GM12878 (cell line): ENCODE results near the gene COL11A1. TPM values are rescaled to one million over a fixed set of nuclear protein-coding genes. Genes with fewer than 3 reads are reported as not detected.

Source experiments
- ATAC-seq: fragments of 200-7000 bp; cut with Tn5 transposase; 3 replicates; pipeline ENCODE4 v1.9.1; 2020; ENCODE audit warnings: mild to moderate bottlenecking, moderate library complexity
- BruUV-seq: library from RNA; stranded (reverse); fragments of 400-500 nt; replicated peaks from 2 replicates; lab custom pipeline; 2021; lab: Mats Ljungman, UMichigan
- CTCF ChIA-PET: fragments of 300-600 bp; sonication (Branson Sonifier 250); formaldehyde crosslinking; extraction: SDS; loops from one replicate; lab custom pipeline; 2021; ENCODE audit warnings: inconsistent platforms; lab: Yijun Ruan, JAX
- POLR2A ChIA-PET: fragments of 350-600 bp; formaldehyde crosslinking; extraction: SDS; loops from one replicate; lab custom pipeline; 2021; ENCODE audit warnings: inconsistent platforms; lab: Charles Lee
- RAD21 ChIA-PET: fragments of 300-600 bp; sonication (Branson Sonifier 250); formaldehyde crosslinking; loops from one replicate; lab custom pipeline; 2023; ENCODE audit warnings: antibody characterized with exemption; ENCODE audit not compliant: unreplicated experiment; lab: Charles Lee
- SMC1A ChIA-PET: fragments of 300-600 bp; sonication (Branson Sonifier 250); formaldehyde crosslinking; loops from one replicate; lab custom pipeline; 2023; ENCODE audit not compliant: unreplicated experiment, uncharacterized antibody; lab: Charles Lee
- DNase-seq: peaks from one replicate; pipeline ENCODE4 v3.0.0-alpha.2; 2011; ENCODE audit warnings: low read depth, low spot score
- FAIRE-seq: peaks from 3 replicates; lab custom pipeline; 2011; peaks lifted over from hg19 to GRCh38; lab: Jason Lieb, UNC
- H2AFZ ChIP-seq: 2 replicates; pipeline ENCODE4 v1.6.0; 2011; ENCODE audit warnings: low read depth, low read length, control low read depth; ENCODE audit not compliant: control insufficient read depth
- H3K27ac ChIP-seq: 2 replicates; pipeline ENCODE4 v1.5.1; 2011; ENCODE audit warnings: control low read depth; ENCODE audit not compliant: control insufficient read depth, insufficient read depth
- H3K27me3 ChIP-seq, 2 experiments: replicated peaks in 1 of 2; 2 replicates each; pipeline versions ENCODE4 v1.6.0 to v1.6.1; 2011; ENCODE audit warnings: low read length in 1 of 2; ENCODE audit not compliant: control insufficient read depth in 2 of 2, insufficient read depth in 2 of 2
- H3K36me3 ChIP-seq, 2 experiments: 2 replicates each; pipeline ENCODE4 v1.5.1; 2011; ENCODE audit warnings: low read length in 1 of 2; ENCODE audit not compliant: control insufficient read depth in 2 of 2, insufficient read depth in 2 of 2
- H3K4me1 ChIP-seq: 2 replicates; pipeline ENCODE4 v1.6.1; 2011; ENCODE audit warnings: mild to moderate bottlenecking, low read length, moderate library complexity, mixed read lengths; ENCODE audit not compliant: control insufficient read depth, insufficient read depth
- H3K4me2 ChIP-seq: 2 replicates; pipeline ENCODE4 v1.6.0; 2011; ENCODE audit warnings: control low read depth; ENCODE audit not compliant: control insufficient read depth, insufficient read depth
- H3K4me3 ChIP-seq: fragments of 200-600 bp; sonication (generic); 2 replicates; pipeline ENCODE4 v1.5.1; 2016
- H3K79me2 ChIP-seq: 2 replicates; pipeline ENCODE4 v1.6.0; 2011; ENCODE audit warnings: low read length; ENCODE audit not compliant: control insufficient read depth, insufficient read depth
- H3K9ac ChIP-seq: 2 replicates; pipeline ENCODE4 v1.8.0; 2011; ENCODE audit warnings: low read length, control low read depth, mixed read lengths; ENCODE audit not compliant: control insufficient read depth, insufficient read depth
- H3K9me3 ChIP-seq: replicated peaks from 3 replicates; pipeline ENCODE4 v1.5.1; 2011; ENCODE audit warnings: mild to moderate bottlenecking, low read length; ENCODE audit not compliant: control insufficient read depth, insufficient read depth
- H4K20me1 ChIP-seq: 2 replicates; pipeline ENCODE4 v1.6.0; 2011; ENCODE audit not compliant: control insufficient read depth, insufficient read depth
- ASH2L ChIP-seq: fragments of 300-600, 200-600 bp; sonication (generic); IDR thresholded peaks from 2 replicates; pipeline ENCODE4 v1.6.1; 2017; ENCODE audit warnings: low read depth, mild to moderate bottlenecking, borderline replicate concordance
- CBFB ChIP-seq: IDR thresholded peaks from 2 replicates; pipeline ENCODE4 v1.6.1; 2016; ENCODE audit warnings: antibody characterized with exemption, low read depth
- CEBPB ChIP-seq, 2 experiments: fragments of 150-350 bp in 1 of 2; IDR thresholded peaks; 2 replicates each; pipeline ENCODE4 v1.6.1; 2012 to 2014; ENCODE audit warnings: low read depth in 2 of 2, low read length in 2 of 2, borderline replicate concordance in 1 of 2, inconsistent platforms in 1 of 2
- EED ChIP-seq: sonication (generic); IDR thresholded peaks from 2 replicates; pipeline ENCODE4 v1.6.1; 2016; ENCODE audit warnings: antibody characterized with exemption, low read depth
- FOXK2 ChIP-seq: fragments of 450-650 bp; IDR thresholded peaks from 2 replicates; pipeline ENCODE4 v1.6.1; 2017; ENCODE audit warnings: mild to moderate bottlenecking, moderate library complexity
- MYB ChIP-seq: fragments of 150-350 bp; IDR thresholded peaks from 2 replicates; pipeline ENCODE4 v1.6.1; 2014; ENCODE audit warnings: mild to moderate bottlenecking, low read depth, low read length, borderline replicate concordance
- NFYA ChIP-seq: IDR thresholded peaks from 2 replicates; pipeline ENCODE4 v1.6.1; 2011; ENCODE audit warnings: low read depth, mild to moderate bottlenecking, low read length, improper control_type of control experiment, borderline replicate concordance
- POLR2AphosphoS2 ChIP-seq: IDR thresholded peaks from 2 replicates; pipeline ENCODE4 v1.6.1; 2011; ENCODE audit warnings: low read depth, mild to moderate bottlenecking, low read length, improper control_type of control experiment, moderate library complexity
- RAD21 ChIP-seq: IDR thresholded peaks from 2 replicates; pipeline ENCODE4 v1.6.1; 2011; ENCODE audit warnings: mild to moderate bottlenecking, low read depth, low read length, moderate library complexity; ENCODE audit not compliant: insufficient read depth
- SRF ChIP-seq, 2 experiments: IDR thresholded peaks; 2 replicates each; pipeline ENCODE4 v1.6.1; 2011; ENCODE audit warnings: low read depth in 2 of 2, low read length in 2 of 2, mild to moderate bottlenecking in 1 of 2, moderate library complexity in 1 of 2
- TCF12 ChIP-seq: IDR thresholded peaks from 2 replicates; pipeline ENCODE4 v1.6.1; 2011; ENCODE audit warnings: low read depth, mild to moderate bottlenecking, low read length
- WGBS: methylation state at CpG from one replicate; pipeline ENCODE4 v1.1.6; 2016; ENCODE audit warnings: low lambda C conversion rate; ENCODE audit not compliant: insufficient replicate concordance, insufficient coverage; ENCODE audit errors: missing lambda C conversion rate; 5-methylcytosine and 5-hydroxymethylcytosine counted together
- in situ Hi-C: fragments of 300-500 bp; cut with MboI; formaldehyde crosslinking; loops from 9 replicates; pipeline ENCODE4 v1.14.3; 2018; ENCODE audit warnings: mixed read lengths
- intact Hi-C: fragments of 100-400 bp; cut with micrococcal nuclease; formaldehyde crosslinking; loops from one replicate; pipeline ENCODE4 v1.14.2; 2022; ENCODE audit not compliant: unreplicated experiment
- polyA plus RNA-seq, 11 experiments: library from polyadenylated mRNA; depleted of rRNA in 4 of 11; unstranded in 6 of 11; stranded (reverse) in 5 of 11; fragments of >200 nt; fragmentation: Nextera tagmentation in 4 of 11; fragmentation: Illumina TruSeq in 1 of 11; extraction: Ambion mirVana in 4 of 11; extraction: Trizol in 1 of 11; gene quantifications; 1 replicate in 1 of 11; 2 replicates in 10 of 11; pipeline versions ENCODE4 v1.2.1 to v1.2.3, GENCODE V29; 2011 to 2016; ENCODE audit warnings: inconsistent platforms in 2 of 11, missing spikeins in 2 of 11, low read depth in 1 of 11
- total RNA-seq, 4 experiments: library from RNA; depleted of rRNA in 3 of 4; stranded (reverse); fragments of >200 nt in 3 of 4; fragmentation: Illumina TruSeq in 1 of 4; extraction: Trizol in 1 of 4; gene quantifications; 2 replicates each; pipeline versions ENCODE4 v1.2.1 to v1.2.3, GENCODE V29; 2013 to 2021
- TF ChIP-seq, protein P1 (sequence below): fragments of 450-650 bp; formaldehyde crosslinking; IDR thresholded peaks from 2 replicates; pipeline ENCODE4 v1.4.0; 2022; ENCODE audit warnings: mild to moderate bottlenecking, moderate library complexity
- TF ChIP-seq, protein P2 (sequence below): IDR thresholded peaks from 2 replicates; pipeline ENCODE4 v1.6.1; 2012; ENCODE audit warnings: low read depth, low read length, improper control_type of control experiment
- TF ChIP-seq, protein P3 (sequence below): IDR thresholded peaks from 2 replicates; pipeline ENCODE4 v1.6.1; 2012; ENCODE audit warnings: low read depth, low read length, improper control_type of control experiment
- TF ChIP-seq, protein P4 (sequence below): IDR thresholded peaks from 2 replicates; pipeline ENCODE4 v1.6.1; 2011; ENCODE audit warnings: borderline replicate concordance, low read depth, mild to moderate bottlenecking, moderate library complexity, mixed read lengths, low read length; ENCODE audit not compliant: insufficient read depth; ENCODE audit errors: extremely low read length
- TF ChIP-seq, protein P5 (sequence below), 3 experiments: IDR thresholded peaks in 2 of 3; conservative IDR thresholded peaks in 1 of 3; 2 replicates each; pipeline ENCODE4 v1.5.1; 2011; ENCODE audit warnings: low read depth in 3 of 3, low read length in 3 of 3, mild to moderate bottlenecking in 3 of 3, control low read depth in 2 of 3, moderate library complexity in 2 of 3, inconsistent platforms in 1 of 3, mixed read lengths in 1 of 3; ENCODE audit not compliant: control insufficient read depth in 2 of 3, insufficient read depth in 1 of 3; ENCODE audit errors: extremely low read depth in 1 of 3

COL11A1 gene
- total and polyA plus RNA-seq, 10 of the 15 experiments (the other 5 are each of a cell fraction or from before 2014, with no cell fraction given), result 0.11 TPM; not detected in 9

DNA sequence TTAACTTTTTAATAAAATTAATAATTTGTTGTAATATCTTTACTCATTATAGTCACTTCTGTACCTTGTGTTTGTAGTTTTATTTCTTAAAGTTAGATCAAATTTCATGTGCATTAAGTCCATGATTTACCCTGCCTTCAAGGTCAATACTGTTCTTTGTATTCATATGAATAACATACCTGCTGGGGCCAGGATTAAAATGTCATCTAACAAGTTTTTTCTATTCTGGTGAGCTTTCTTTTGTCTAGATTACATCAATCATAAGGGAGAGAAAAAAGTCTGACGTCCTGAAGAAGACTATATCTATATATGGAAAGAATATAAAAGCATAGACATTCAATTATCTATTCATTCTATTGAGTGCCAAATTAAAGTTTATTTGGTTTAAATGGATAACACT, 232.6 kb downstream of the COL11A1 start:
- Histone ChIP-seq H3K9me3 (no peaks in the 10 kb centered on the region), H3K27me3 (no peaks in the 10 kb centered on the region), H3K4me1 (no peaks in the 10 kb centered on the region), H3K9ac (no peak overlapping the region), H4K20me1 (no peaks in the 10 kb centered on the region), H2AFZ (no peak overlapping the region), H3K4me2 (no peak overlapping the region), H3K79me2 (no peaks in the 10 kb centered on the region), H3K27ac (no peak overlapping the region), H3K36me3 (no peaks in the 10 kb centered on the region), H3K4me3 (no peak overlapping the region)
- ChIA-PET POLR2A (no interaction called here), RAD21 (no interaction called here), CTCF (no interaction called here), SMC1A (no interaction called here)
- TF ChIP-seq MYB, result no peak
- no peak for TF ChIP-seq TCF12
- TF ChIP-seq POLR2AphosphoS2, result no peak
- TF ChIP-seq CEBPB (IDR thresholded peaks at IDR 0.05; ENCODE audit: borderline replicate concordance in 1 of 2, low read depth in 2 of 2, low read length in 2 of 2), result no peak
- TF ChIP-seq EED, result no peak
- TF ChIP-seq, protein P1, sequence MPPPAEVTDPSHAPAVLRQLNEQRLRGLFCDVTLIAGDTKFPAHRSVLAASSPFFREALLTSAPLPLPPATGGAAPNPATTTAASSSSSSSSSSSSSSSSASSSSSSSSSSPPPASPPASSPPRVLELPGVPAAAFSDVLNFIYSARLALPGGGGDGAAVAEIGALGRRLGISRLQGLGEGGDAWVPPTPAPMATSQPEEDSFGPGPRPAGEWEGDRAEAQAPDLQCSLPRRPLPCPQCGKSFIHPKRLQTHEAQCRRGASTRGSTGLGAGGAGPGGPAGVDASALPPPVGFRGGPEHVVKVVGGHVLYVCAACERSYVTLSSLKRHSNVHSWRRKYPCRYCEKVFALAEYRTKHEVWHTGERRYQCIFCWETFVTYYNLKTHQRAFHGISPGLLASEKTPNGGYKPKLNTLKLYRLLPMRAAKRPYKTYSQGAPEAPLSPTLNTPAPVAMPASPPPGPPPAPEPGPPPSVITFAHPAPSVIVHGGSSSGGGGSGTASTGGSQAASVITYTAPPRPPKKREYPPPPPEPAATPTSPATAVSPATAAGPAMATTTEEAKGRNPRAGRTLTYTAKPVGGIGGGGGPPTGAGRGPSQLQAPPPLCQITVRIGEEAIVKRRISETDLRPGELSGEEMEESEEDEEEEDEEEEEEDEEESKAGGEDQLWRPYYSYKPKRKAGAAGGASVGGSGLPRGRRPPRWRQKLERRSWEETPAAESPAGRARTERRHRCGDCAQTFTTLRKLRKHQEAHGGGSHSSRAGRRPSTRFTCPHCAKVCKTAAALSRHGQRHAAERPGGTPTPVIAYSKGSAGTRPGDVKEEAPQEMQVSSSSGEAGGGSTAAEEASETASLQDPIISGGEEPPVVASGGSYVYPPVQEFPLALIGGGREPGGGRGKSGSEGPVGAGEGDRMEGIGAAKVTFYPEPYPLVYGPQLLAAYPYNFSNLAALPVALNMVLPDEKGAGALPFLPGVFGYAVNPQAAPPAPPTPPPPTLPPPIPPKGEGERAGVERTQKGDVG (CRISPR knock-in tag), result no peak
- no peak for TF ChIP-seq CBFB
- TF ChIP-seq, protein P2, sequence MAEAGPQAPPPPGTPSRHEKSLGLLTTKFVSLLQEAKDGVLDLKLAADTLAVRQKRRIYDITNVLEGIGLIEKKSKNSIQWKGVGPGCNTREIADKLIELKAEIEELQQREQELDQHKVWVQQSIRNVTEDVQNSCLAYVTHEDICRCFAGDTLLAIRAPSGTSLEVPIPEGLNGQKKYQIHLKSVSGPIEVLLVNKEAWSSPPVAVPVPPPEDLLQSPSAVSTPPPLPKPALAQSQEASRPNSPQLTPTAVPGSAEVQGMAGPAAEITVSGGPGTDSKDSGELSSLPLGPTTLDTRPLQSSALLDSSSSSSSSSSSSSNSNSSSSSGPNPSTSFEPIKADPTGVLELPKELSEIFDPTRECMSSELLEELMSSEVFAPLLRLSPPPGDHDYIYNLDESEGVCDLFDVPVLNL, result no peak
- TF ChIP-seq NFYA, result no peak
- TF ChIP-seq RAD21, result no peak
- TF ChIP-seq, protein P3, sequence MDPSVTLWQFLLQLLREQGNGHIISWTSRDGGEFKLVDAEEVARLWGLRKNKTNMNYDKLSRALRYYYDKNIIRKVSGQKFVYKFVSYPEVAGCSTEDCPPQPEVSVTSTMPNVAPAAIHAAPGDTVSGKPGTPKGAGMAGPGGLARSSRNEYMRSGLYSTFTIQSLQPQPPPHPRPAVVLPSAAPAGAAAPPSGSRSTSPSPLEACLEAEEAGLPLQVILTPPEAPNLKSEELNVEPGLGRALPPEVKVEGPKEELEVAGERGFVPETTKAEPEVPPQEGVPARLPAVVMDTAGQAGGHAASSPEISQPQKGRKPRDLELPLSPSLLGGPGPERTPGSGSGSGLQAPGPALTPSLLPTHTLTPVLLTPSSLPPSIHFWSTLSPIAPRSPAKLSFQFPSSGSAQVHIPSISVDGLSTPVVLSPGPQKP, result no peak
- TF ChIP-seq SRF (IDR thresholded peaks at IDR 0.05; ENCODE audit: low read depth in 2 of 2, low read length in 2 of 2), result no peak
- TF ChIP-seq, protein P4, sequence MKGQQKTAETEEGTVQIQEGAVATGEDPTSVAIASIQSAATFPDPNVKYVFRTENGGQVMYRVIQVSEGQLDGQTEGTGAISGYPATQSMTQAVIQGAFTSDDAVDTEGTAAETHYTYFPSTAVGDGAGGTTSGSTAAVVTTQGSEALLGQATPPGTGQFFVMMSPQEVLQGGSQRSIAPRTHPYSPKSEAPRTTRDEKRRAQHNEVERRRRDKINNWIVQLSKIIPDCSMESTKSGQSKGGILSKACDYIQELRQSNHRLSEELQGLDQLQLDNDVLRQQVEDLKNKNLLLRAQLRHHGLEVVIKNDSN, result no peak
- no peak for TF ChIP-seq FOXK2
- no peak for TF ChIP-seq ASH2L
- TF ChIP-seq, protein P5, sequence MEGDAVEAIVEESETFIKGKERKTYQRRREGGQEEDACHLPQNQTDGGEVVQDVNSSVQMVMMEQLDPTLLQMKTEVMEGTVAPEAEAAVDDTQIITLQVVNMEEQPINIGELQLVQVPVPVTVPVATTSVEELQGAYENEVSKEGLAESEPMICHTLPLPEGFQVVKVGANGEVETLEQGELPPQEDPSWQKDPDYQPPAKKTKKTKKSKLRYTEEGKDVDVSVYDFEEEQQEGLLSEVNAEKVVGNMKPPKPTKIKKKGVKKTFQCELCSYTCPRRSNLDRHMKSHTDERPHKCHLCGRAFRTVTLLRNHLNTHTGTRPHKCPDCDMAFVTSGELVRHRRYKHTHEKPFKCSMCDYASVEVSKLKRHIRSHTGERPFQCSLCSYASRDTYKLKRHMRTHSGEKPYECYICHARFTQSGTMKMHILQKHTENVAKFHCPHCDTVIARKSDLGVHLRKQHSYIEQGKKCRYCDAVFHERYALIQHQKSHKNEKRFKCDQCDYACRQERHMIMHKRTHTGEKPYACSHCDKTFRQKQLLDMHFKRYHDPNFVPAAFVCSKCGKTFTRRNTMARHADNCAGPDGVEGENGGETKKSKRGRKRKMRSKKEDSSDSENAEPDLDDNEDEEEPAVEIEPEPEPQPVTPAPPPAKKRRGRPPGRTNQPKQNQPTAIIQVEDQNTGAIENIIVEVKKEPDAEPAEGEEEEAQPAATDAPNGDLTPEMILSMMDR (IDR thresholded peaks at IDR 0.05 in 2 of 3, conservative IDR thresholded peaks at IDR 0.05 in 1 of 3; ENCODE audit: control insufficient read depth in 2 of 3, extremely low read depth in 1 of 3, insufficient read depth in 1 of 3, low read depth in 3 of 3, low read length in 3 of 3), result no peak
- no peak for FAIRE-seq
- WGBS, result 0% methylated on average over 1 of the region's 1 CpG
- intact Hi-C loops (no loop called here), in situ Hi-C loops (no loop called here)
- no peak for DNase-seq
- no peak for ATAC-seq
- no TSS peak for BruUV-seq
